Neural progenitor cell (in vitro differentiated cells): Measurements from ENCODE around the gene PTCHD1.

Source experiments
- CTCF ChIP-seq: fragments of 200-600 bp; sonication (generic); IDR thresholded peaks from 2 replicates; pipeline ENCODE4 v1.5.1; 2017; ENCODE audit warnings: antibody characterized with exemption, mild to moderate bottlenecking
- EZH2 ChIP-seq: fragments of 200-600 bp; sonication (generic); IDR thresholded peaks from 2 replicates; pipeline ENCODE4 v1.6.1; 2017; ENCODE audit warnings: antibody characterized with exemption, mild to moderate bottlenecking, moderate library complexity
- EZH2phosphoT487 ChIP-seq: fragments of 200-600 bp; sonication (generic); IDR thresholded peaks from 2 replicates; pipeline ENCODE4 v1.6.1; 2017; ENCODE audit warnings: antibody characterized with exemption

- no peak for TF ChIP-seq CTCF
- TF ChIP-seq EZH2phosphoT487: no peak
- TF ChIP-seq EZH2: no peak
These were observed 56.3 kb downstream of the PTCHD1 start for GRCh38 chrX:23390979-23391378.
